NOMO-1 treated with dmso at 0.1 percent for 144 hours (cell line): ENCODE measurements around the gene ZNF563.
"Not testable (repeated sequence)": the region's sequence is repeated elsewhere in the genome, so short reads cannot be mapped to it uniquely, and the experiment has no call there.

Source experiments
- DNase-seq: peaks from one replicate; lab custom pipeline; 2025; ENCODE audit not compliant: unreplicated experiment; lab: John Stamatoyannopoulos, UW

ZNF563 gene

DNA sequence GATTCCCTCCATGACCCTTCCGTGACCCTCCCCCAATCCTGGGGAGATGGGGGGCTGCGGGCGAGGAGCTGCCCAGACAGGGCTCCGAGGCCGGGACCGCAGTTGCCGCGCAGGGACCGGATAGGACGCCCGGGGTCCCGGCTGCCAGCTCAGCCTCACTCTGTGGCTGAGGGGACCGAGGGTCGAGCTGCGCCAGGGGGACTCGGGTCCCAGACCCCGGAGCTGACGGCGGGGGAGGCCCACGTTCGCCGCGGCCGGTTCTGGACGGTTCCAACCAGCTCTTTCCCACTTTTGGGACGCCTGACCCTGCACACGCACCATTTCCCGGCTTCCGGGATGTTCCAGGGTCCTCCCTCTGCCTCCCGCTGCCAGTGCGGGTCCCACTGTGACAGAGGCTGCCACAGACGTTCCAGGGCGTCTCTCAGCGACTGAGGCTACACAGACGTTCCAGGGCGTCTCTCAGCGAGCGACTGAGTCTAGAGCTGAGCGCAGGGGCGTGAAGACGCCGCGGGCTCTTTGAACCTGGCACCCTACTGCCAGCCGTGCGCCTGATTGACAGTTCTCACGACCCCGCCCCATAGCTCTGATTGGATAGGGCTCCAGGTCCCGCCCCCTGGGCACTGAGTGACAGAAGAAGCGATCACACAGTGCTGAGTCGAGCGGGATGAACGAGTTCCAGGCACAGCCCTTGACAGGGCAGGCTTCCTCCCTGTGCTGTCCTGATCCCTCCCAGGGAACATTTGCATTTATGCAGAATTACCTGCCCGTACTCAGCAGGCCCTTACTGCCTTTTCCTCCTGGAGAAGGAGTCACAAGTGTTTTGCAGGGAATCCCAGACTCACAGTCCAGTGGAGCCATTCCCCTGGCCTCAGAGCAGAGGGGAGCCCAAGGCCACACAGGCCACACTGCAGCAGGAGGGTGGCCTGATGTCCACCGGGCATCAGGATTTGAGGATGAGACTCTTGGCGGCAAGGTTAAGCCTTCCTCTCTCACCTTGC lies at the start of gene ZNF563:
TSS of gene ZNF563 (minus strand) at position 472 of the 998 bp plus-strand sequence. CDS start at position 321, 151 bp downstream.
- DNase-seq: no peak

DNA sequence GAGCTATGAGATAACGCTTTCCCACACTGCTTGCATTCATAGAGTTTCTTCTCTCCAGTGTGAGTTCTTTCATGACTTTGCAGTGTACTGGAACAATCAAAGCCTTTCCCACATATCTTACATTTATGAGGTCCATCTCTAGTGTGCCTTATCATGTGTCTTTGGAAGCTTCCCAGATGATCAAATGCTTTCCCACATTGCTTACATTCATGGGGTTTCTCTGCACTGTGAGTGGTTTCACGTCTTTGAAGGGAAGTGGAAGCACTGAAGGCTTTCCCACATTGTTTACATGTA lies 47.0 kb upstream of the ZNF563 start:
- no peak for DNase-seq

DNA sequence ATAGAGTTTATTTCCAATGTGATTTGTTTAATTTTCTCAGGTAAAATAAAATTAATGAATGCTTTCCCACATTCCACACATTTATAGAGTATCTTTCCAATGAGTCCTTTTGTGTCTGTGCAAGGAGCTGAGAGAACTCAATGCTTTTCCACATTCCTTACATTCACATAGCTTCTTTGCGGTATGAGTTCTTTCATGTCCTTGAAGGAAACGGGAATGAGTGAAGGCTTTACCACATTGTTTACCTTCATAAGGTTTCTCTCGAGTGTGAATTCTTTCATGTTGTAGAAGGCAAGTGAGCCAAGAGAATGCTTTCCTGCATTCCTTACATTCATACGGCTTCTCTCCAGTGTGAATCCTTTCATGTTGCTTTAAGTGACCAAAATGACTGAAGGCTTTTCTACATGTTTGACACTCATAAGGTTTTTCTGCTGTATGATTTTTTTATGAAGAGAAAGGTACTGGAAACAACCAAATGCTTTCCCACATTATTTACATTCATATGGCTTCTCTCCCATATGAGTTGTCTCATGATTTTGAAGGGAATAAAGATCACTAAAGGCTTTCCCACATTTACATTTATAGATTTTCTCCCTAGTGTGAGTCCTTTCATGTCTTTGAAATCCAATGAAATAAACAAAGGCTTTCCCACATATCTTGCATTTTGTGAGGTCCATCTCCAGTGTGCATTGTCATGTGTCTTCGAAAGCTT lies 46.5 kb upstream of the ZNF563 start:
- DNase-seq: no peak

DNA sequence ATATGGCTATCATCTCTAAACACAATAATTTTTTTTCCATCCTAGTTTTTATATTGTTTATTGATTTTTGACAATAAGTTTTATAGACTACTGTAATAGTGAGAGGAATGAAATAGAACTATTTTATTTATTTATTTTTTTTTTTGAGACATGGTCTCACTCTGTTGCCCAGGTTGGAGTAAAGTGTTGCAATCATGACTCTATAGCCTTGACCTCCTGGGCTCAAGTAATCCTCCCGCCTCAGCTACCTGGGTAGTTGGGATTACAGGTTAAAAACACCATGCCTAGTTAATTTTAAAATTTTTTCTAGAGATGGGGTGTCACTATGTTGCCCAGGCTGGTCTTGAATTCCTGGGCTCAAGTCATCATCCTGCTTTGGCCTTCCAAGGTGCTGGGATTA lies 40.6 kb upstream of the ZNF563 start:
- DNase-seq: no peak

DNA sequence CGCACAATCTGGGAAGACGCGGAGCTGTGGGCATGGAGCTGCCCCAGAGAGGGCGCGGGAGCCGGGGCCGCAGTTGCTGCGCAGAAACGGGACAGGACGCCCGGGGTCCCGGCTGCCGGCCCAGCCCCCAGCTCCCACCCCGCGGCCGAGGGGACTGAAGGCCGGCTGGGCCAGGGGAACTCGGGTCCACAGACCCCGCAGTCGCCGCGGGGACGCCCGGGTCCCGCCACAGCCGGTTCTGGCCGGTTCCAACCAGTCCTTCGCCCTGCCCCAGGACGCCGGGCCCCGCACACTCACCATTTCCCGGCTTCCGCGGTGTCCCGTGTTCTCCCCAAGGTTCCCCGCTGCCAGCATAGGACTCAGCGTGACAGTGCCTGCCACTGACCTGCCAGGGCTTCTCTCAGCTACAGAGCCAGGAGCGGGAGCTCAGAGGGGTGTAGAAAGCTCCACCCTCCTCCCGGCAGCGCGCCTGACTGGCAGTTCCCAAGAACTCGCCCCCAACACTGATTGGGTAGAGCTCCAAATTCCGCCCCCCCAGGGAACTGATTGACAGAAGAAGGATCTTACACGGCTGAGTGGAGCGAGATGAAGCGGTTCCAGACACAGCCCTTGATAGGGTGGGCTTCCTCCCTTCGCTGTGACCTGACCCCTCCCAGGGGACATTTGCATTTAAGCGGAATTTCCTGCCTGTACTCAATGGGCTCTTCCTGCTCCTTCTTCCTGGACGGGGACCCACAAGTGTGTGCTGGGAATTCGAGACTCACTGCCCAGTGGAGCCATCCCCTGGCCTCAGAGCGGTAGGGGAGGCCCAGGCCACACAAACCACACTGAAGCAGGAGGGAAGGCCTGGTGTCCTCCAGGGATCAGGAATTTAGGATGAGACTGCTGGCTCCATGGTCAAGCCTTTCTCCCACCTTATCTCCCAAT lies 32.1 kb upstream of the ZNF563 start, which contains the start of gene ZNF442:
TSS of gene ZNF442 (minus strand) at position 448 of the 927 bp plus-strand sequence. CDS start 2,052 bp downstream, outside the sequence.
- no peak for DNase-seq

DNA sequence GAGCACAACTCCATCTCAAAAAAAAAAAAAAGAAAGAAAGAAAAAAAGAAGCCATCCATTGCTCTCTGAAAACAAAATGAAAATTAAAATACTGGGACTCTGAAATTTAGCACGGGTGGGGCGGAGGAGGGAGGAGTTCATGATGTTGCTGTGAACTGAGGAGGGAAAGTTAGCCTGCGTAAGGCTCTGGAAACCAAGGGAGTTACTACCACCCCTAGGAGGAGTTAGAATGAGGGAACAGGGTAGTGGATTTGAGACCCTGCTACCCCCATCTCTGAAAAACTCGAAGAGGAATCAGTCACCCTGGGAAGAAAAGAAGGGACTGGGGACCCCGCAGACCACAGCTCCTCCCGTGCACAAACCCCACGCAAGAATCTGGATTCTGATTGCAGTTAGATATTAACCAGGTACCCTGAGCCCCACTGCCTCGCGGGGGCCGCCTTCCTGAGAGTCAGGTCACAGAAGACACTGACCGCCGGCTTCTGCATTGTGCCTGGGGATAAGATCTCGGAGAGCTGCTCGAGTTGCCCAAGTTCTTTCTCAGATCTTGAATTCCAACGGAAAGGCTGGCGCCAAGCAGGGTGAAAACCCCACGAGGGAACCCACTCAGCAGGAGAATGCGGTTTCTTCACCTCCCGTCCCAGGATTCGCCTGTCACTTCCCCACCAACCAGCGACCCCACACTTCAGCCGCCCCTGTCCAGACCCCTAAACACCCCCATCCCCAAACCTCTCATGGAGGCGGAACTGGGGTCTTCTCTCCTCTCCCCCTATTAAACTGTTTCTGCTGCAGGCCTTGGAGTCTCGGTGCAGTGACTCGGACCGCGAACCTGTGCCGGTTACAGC lies 31.2 kb upstream of the ZNF563 start:
- DNase-seq: no peak

DNA sequence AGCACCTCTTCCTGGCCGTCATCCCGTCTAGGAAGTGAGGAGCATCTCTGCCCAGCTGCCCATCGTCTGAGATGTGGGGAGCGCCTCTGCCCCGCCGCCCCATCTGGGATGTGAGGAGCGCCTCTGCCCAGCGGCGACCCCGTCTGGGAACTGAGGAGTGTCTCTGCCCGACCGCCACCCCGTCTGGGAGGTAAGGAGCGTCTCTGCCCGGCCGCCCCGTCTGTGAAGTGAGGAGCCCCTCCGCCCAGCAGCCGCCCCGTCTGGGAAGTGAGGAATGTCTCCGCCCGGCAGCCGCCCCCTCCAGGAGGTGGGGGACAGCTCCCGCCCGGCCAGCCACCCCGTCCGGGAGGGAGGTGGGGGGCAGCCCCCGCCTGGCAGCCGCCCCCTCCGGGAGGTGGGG lies 28.8 kb upstream of the ZNF563 start:
- not testable (repeated sequence) for DNase-seq

DNA sequence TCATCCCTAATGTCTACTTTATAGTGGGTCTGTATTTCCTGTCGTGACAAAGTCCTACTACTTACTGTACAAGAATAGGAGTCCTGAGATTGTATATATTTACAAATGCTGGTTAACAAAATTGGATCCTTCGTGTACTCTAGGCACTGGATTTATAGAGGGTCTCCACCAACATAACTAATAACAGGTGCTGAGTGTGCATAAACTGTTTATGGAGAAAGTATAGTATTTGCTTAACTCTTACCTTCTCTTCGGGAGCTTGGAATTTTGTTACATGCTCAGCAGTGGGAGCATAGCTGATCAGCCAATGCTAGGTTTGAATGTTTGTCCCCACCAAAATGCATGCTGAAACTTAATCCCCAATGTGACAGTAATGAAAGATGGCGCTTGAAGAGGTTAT lies 19.9 kb upstream of the ZNF563 start:
- no peak for DNase-seq

DNA sequence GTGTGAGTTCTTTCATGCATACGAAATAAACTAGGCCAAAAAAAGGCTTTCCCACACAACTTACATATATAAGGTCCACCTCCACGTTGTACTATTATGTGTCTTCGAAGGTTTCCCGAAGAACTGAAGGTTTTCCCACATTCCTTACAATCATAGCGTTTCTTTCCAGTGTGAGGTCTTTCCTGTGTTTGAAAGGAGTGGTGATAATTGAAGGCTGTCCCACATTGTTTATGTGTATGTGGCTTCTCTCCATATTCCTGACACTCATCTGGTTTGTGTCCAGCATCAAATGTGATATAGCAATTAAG lies 17.4 kb upstream of the ZNF563 start:
- DNase-seq: no peak

DNA sequence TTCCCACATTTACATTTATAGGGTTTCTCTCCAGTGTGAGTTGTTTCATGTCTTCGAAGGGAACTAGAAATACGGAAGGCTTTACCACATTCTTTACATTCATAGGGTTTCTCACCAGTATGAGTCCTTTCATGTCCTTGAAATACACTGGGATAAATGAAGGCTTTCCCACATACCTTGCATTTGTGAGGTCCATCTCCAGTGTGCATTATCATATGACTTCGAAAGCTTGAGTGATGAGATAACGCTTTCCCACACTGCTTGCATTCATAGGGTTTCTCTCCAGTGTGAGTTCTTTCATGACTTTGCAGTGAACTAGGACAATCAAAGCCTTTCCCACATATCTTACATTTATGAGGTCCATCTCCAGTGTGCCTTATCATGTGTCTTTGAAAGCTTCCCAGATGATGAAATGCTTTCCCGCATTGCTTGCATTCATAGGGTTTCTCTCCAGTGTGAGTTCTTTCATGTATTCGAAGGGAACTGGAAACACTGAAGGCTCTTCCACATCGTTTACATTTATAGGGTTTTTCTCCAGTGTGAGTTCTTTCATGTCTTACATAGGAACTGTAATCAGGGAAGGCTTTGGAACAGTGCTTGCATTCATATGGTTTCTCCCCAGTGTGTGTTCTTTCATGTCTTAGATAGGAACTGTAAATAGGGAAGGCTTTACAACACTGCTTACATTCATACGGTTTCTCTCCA lies 16.9 kb upstream of the ZNF563 start:
- no peak for DNase-seq

DNA sequence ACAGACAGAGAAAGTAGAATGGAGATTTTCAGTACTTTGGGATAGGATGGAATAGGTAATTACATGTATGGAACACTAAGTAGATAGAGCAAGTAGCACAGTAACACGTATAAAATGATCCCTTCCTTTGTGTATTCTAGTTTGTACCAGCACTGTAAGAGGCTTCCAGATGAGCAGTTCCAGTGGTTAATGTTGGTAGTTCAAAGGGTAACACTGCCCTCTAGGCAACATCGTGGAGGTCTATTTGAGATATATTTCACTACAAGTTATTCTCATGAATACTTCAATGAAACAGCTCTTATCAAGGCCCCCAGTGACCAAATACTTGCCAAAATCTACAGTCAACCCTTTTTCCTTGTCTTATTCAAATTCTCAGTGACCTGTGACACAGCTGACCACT lies 13.5 kb upstream of the ZNF563 start:
- DNase-seq: no peak

DNA sequence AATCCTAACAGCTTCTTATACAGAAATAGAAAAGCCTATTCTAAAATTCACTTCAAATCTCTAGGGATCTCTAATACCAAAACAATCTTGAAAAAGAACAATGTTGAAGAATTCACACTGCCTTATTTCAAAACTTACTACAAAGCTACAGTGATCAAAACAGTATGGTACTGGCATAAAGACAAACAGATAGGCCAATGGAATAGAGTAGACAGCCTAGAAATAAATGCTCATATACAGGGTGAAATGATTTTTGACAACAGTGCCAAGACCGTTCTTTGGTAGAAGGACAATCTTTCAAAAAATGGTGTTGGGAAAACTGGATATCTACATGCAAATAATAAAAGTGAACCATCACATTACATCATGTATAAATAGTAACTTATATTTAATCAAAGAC lies 11.8 kb upstream of the ZNF563 start:
- no peak for DNase-seq

DNA sequence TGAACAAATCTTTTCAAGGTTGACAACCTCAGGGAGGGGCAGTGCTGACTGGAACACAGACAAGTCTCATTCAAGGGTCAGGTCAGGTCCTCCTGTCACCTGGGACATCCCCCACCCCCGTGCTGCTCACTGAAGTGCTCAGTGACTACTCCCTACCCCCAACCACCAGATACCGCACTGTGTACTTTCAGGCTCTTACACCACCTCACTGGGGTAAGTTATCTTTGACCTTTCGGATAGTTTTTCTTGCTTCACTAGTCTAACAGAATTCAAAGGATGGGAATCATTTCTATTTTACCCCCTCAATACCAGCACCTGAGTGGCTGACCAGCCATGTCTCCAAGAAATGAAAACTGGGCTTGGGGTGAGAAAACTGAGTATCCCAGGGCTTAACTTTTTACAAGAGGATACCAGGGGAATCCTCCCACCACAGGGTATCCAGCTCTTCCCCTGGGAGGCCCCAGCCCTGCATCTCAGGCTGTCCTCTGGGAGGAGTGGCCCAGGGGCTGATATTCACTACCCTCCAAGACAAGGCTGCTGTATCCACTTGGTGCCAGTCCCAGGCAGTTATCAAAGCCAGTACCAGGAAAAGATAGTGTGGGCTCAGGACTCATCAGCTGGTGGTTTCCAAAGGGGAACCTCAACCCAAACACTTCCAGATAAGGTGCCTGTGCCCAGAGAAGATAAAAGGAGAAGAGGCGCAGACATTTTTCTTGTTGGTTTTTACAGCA lies 2.1 kb downstream of the ZNF563 start:
- no peak for DNase-seq

DNA sequence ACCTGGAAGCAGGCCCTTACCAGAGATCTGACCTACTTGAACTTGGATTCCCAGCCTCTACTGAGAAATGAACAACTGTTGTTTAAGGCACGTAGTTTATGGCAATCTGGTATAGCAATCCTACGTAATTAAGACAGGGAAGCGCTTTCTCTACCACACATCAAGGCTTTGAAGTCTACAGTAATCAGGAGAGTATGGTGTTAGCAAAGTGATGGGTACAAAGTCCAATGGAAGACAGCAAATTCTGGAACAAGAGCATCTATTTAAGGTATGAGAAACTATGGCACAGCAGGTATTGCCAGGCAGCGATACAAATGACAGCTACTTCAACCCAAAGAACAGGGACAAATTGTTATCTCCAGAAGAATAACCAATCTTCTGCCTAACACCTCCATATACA lies 3.1 kb downstream of the ZNF563 start:
- DNase-seq: no peak

DNA sequence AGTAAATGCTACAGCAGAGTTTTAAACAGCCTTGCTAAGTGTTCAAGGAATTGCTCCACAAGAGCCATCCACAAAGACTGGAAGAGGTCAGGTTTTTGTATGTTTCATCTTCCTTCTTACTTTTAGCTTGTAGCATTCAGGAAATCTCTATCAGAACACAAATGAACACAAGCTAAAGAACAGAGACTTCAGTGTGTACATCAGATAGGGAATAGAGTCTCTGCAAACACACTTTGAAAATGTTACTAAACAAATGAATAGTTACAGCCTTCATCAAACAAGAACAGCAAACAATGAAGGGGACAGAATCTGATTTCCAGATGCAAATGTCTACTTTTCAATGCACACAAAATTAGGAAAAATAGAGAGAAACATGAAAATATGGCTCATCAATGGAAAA lies 7.7 kb downstream of the ZNF563 start:
- DNase-seq: no peak

DNA sequence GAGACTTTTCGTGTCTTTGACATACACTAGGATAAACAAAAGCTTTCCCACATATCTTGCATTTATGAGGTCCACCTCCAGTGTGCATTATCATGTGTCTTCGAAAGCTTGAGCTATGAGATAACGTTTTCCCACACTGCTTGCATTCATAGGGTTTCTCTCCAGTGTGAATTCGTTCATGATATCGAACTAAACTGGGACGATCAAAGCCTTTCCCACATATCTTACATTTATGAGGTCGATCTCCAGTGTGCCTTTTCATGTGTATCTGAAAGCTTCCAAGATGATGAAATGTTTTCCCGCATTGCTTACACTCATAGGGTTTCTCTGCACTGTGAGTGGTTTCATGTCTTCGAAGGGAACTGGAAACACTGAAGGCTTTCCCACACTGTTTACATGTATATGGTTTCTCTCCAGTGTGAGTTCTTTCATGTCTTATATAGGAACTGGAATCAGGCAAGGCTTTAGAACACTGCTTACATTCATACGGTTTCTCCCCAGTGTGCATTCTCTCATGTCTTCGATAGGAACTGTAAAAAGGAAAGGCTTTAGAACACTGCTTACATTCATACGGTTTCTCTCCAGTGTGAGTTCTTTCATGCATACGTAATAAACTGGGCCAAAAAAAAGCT lies 14.5 kb downstream of the ZNF563 start:
- DNase-seq: no peak

DNA sequence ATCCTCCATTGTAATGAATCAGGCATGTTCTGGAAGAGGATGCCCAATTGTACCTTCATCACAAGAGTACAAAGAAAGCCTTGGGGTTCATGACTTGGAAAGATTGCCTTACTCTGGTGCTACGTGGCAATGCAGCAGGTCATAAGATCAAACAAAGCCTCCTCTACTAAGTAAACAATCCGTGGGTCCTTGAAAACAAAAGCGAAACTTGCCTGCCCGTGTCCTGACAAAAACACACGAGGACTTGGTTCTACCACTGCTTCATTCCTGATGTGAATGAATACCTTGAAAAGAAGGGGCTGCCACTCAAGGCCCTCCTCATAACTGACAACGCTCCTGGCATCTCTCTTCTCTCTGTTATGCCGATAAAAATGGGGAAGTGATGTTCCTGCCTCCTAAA lies 18.9 kb downstream of the ZNF563 start:
- no peak for DNase-seq

DNA sequence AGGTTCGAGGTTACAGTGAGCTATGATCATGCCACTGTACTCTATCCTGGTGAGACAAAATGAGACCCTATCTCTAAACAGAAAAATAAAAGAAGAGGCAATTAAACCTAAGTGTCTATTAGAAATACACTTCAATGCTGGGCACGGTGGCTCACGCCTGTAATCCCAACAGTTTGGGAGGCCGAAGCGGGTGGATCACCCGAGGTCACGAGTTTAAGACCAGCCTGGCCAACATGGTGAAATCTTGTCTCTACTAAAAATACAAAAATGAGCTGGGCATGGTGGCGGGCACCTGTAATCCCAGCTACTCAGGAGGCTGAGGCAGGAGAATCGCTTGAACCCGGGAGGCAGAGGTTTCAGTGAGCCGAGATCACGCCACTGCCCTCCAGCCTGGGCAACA lies 24.5 kb downstream of the ZNF563 start:
- not testable (repeated sequence) for DNase-seq

DNA sequence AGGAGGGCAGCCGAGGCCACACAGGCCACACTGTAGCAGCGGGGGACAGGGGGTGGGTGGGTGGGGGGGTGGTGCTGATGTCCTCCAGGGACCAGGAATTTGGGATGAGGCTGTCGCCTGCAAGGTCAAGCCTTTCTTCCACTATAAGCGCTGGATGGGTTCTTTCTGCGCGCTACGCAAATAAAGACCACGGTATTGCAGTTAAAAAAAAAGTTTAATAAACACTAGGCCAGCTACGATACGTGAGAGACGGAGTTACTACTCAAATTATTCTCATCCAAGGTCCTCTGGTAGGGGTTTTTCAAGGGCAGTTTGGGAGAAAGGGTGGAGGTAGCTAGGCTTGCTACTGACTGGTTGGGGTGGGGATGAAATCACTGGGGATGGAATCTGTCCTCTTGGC lies 38.2 kb downstream of the ZNF563 start:
- no peak for DNase-seq
